Ovary (tissue), 3 donors: Measurements from ENCODE around the gene ATAT1.

ENCODE experiments used
- EP300 ChIP-seq: sonication (generic); formaldehyde crosslinking; IDR thresholded peaks from one replicate; pipeline ENCODE4 v1.6.1; 2017; ENCODE audit warnings: antibody characterized with exemption
- POLR2A ChIP-seq: fragments of 450-650 bp; IDR thresholded peaks from one replicate; pipeline ENCODE4 v1.6.1; 2017; ENCODE audit warnings: antibody characterized with exemption, mild to moderate bottlenecking, moderate library complexity
- TF ChIP-seq, protein P1 (sequence below), 3 donors: fragments of 450-650 bp in 2 of 3; fragments of 200-600 bp in 1 of 3; IDR thresholded peaks; one replicate each; pipeline versions ENCODE4 v1.5.1 to v1.8.0; 2016 to 2022; ENCODE audit warnings: antibody characterized with exemption in 3 of 3, mild to moderate bottlenecking in 1 of 3
- donor health status: DM: no; HTN: no; CAD: no.

- TF ChIP-seq, protein P1, sequence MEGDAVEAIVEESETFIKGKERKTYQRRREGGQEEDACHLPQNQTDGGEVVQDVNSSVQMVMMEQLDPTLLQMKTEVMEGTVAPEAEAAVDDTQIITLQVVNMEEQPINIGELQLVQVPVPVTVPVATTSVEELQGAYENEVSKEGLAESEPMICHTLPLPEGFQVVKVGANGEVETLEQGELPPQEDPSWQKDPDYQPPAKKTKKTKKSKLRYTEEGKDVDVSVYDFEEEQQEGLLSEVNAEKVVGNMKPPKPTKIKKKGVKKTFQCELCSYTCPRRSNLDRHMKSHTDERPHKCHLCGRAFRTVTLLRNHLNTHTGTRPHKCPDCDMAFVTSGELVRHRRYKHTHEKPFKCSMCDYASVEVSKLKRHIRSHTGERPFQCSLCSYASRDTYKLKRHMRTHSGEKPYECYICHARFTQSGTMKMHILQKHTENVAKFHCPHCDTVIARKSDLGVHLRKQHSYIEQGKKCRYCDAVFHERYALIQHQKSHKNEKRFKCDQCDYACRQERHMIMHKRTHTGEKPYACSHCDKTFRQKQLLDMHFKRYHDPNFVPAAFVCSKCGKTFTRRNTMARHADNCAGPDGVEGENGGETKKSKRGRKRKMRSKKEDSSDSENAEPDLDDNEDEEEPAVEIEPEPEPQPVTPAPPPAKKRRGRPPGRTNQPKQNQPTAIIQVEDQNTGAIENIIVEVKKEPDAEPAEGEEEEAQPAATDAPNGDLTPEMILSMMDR (IDR thresholded peaks at IDR 0.05): no peak
- TF ChIP-seq POLR2A: no peak
- TF ChIP-seq EP300: no peak
Observed at GRCh38 chr6:30681766-30682142, 55.1 kb downstream of the ATAT1 start.
